ENCODE results near the gene GRID2. TPM values are rescaled to one million over a fixed set of nuclear protein-coding genes. Genes with fewer than 3 reads are reported as not detected.
"Not testable (repeated sequence)": the region's sequence is repeated elsewhere in the genome, so short reads cannot be mapped to it uniquely, and the experiment has no call there.

GRID2 gene
- total and polyA plus RNA-seq, 8 donors: 0.14 to 0.36 (median 0.22) TPM

DNA sequence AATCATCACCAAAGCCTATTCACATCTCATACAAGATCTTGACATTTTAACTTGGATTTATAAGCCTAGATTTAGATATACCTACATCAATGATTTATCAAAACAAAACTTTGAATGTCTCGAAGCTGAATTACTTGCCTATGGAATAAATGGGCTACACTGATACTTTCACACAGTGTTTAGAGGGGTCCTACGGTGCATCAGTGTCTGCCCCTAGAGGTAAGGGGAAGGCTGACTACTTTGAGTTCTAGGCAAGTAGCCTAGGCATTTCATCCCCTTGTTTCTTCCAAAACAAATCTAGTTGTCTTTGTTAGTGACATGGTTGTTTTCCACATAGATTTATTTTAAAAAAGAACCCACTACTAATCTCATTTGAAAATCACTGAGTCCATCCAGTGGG, 1366.7 kb downstream of the GRID2 start:
- no peaks in the 10 kb centered on the region for H3K27me3 ChIP-seq
- ATAC-seq (no peak), DNase-seq (no peak)
- intact Hi-C loops (cut with DNase I): no loop called here
- no peaks in the 10 kb centered on the region for H3K36me3 ChIP-seq
- no peak overlapping the region for H3K27ac ChIP-seq
- H3K4me3 ChIP-seq: no peak overlapping the region
- TF ChIP-seq, protein P1, sequence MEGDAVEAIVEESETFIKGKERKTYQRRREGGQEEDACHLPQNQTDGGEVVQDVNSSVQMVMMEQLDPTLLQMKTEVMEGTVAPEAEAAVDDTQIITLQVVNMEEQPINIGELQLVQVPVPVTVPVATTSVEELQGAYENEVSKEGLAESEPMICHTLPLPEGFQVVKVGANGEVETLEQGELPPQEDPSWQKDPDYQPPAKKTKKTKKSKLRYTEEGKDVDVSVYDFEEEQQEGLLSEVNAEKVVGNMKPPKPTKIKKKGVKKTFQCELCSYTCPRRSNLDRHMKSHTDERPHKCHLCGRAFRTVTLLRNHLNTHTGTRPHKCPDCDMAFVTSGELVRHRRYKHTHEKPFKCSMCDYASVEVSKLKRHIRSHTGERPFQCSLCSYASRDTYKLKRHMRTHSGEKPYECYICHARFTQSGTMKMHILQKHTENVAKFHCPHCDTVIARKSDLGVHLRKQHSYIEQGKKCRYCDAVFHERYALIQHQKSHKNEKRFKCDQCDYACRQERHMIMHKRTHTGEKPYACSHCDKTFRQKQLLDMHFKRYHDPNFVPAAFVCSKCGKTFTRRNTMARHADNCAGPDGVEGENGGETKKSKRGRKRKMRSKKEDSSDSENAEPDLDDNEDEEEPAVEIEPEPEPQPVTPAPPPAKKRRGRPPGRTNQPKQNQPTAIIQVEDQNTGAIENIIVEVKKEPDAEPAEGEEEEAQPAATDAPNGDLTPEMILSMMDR (IDR thresholded peaks at IDR 0.05): no peak
- H3K9me3 ChIP-seq: no peaks in the 10 kb centered on the region
- H3K4me1 ChIP-seq: no peaks in the 10 kb centered on the region

DNA sequence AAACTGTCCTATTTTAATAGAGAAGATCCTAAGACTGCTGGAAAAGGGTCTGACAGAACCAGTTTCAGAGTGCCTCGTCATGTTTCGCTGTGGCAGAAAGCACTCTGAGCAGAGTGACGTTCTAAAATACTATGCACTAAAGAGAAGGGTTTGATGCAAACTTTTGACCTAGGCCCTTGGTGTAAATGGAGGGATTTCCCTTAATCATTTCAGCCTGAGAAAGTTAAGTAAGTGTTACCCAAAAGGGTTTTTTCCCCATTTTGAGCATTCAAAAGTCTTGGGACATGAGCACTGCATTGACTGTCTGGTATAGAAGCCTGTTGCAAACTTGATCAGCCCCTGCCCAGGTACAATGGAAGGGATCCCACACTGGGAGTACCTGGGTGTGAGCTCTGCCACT, 1367.3 kb downstream of the GRID2 start:
- H3K36me3 ChIP-seq: no peaks in the 10 kb centered on the region
- H3K27me3 ChIP-seq: no peaks in the 10 kb centered on the region
- intact Hi-C loops (cut with DNase I): no loop called here
- no peak overlapping the region for H3K27ac ChIP-seq
- H3K4me3 ChIP-seq: no peak overlapping the region
- no peaks in the 10 kb centered on the region for H3K4me1 ChIP-seq
- ATAC-seq (no peak), DNase-seq (no peak)
- TF ChIP-seq, protein P1 (IDR thresholded peaks at IDR 0.05): no peak
- no peaks in the 10 kb centered on the region for H3K9me3 ChIP-seq

DNA sequence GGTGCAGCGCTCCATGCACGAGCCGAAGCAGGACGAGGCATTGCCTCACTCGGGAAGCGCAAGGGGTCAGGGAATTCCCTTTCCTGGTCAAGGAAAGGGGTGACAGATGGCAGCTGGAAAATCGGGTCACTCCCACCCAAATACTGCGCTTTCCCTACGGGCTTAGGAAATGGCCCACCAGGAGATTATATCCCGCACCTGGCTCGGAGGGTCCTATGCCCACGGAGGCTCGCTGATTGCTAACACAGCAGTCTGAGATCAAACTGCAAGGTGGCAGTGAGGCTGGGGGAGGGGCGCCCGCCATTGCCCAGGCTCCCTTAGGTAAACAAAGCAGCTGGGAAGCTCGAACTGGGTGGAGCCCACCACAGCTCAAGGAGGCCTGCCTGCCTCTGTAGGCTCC, 1373.2 kb downstream of the GRID2 start:
- intact Hi-C loops (cut with DNase I); ATAC-seq; H3K4me1 ChIP-seq; H3K27me3 ChIP-seq; H3K4me3 ChIP-seq; H3K36me3 ChIP-seq; H3K27ac ChIP-seq: not testable (repeated sequence)
- H3K9me3 ChIP-seq: peaks cover 0 to 12% of the 10 kb centered on the region in 2 donors
- DNase-seq: peak in 1 of 4 donors; percentile 51

DNA sequence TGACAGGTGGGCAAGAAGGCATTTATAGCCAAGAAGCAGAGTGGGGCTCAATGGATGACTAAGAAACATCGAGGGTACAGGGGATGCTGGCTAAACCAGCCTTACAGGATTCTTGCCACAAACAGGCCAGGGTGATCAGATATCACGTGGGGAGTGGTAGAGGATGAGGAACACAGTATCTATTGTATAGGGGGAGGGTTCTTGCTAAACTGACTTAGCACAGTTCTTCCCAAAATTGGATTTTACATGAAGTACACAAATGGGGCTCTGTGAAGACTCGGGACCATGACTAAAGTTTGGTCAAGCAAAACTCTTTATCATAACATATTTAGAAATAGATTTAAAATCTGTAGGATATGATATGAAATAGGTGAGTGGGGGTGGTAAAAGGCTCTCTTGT, 1380.8 kb downstream of the GRID2 start:
- TF ChIP-seq, protein P1 (IDR thresholded peaks at IDR 0.05): no peak
- ATAC-seq (no peak), DNase-seq (no peak)
- Histone ChIP-seq H3K27me3 (no peaks in the 10 kb centered on the region), H3K4me3 (no peak overlapping the region), H3K4me1 (no peaks in the 10 kb centered on the region), H3K36me3 (no peaks in the 10 kb centered on the region), H3K9me3 (peaks cover 0 to 5% of the 10 kb centered on the region in 2 donors), H3K27ac (no peak overlapping the region)
- intact Hi-C loops (cut with DNase I): no loop called here

DNA sequence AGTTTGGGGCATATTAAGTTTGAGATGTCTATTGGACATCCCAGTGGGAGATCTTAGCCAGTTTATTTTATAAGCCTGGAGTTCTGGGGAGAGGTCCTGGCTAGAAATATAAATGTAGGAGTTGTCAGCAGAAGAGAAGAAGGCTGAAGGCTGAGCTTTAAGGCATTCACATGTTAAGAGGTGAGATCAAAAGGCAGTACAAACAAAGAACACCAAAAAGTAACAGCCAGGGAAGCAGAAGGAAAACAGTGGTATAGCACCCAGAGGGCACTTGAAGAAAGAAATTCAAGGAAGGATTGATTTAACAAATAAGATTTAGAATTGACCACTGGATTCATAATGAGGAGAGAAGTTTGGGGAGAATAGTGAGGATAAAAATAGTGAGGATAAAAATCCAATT, 1383.5 kb downstream of the GRID2 start:
- Histone ChIP-seq H3K27ac (no peak overlapping the region), H3K9me3 (no peaks in the 10 kb centered on the region), H3K4me3 (no peak overlapping the region), H3K27me3 (no peaks in the 10 kb centered on the region), H3K36me3 (no peaks in the 10 kb centered on the region), H3K4me1 (no peaks in the 10 kb centered on the region)
- TF ChIP-seq, protein P1 (IDR thresholded peaks at IDR 0.05): no peak
- ATAC-seq (no peak), DNase-seq (no peak)
- intact Hi-C loops (cut with DNase I): no loop called here

DNA sequence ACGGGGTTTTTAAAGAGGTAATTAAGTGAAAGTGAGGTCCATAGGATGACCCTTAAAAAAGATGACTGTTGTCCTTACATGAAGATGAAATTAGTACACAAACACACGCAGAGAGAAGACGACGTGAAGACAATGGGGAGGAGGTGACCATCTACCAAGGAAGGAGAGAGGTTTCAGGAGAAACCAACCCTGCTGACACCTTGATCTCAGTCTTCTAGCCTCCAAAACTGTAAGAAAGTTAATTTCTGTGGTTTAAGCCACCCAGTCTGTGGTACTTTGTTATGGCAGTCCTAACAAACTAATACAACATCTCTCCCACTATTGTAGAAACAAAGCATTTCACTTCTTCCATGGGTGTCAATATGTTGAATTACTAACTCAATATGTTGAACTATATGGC, 1385.2 kb downstream of the GRID2 start:
- Histone ChIP-seq H3K36me3 (no peaks in the 10 kb centered on the region), H3K4me1 (no peaks in the 10 kb centered on the region), H3K9me3 (no peaks in the 10 kb centered on the region), H3K4me3 (no peak overlapping the region), H3K27me3 (no peaks in the 10 kb centered on the region), H3K27ac (no peak overlapping the region)
- ATAC-seq (no peak), DNase-seq (no peak)
- TF ChIP-seq, protein P1 (IDR thresholded peaks at IDR 0.05): no peak
- intact Hi-C loops (cut with DNase I): no loop called here

All from left lung (tissue), 10 donors.